GM21576 (cell line): Measurements from ENCODE around the gene FGFBP1.

ENCODE experiments used
- ATAC-seq: cut with Tn5 transposase; IDR thresholded peaks from one replicate; pipeline ENCODE4 v1.9.1; 2021; ENCODE audit warnings: mild to moderate bottlenecking, moderate library complexity; ENCODE audit not compliant: unreplicated experiment

FGFBP1 gene

GRCh38 chr4:15938640-15939039 lies at the start of gene FGFBP1:
Gene FGFBP1, minus strand, starts transcription at chr4:15938740. Its CDS starts 2,108 bp downstream, at chr4:15936632.
- no peak for ATAC-seq

GRCh38 chr4:15988222-15988621 lies 49.7 kb upstream of the FGFBP1 start:
- ATAC-seq = no peak

GRCh38 chr4:15986907-15987306 lies 48.4 kb upstream of the FGFBP1 start:
- no peak for ATAC-seq

DNA sequence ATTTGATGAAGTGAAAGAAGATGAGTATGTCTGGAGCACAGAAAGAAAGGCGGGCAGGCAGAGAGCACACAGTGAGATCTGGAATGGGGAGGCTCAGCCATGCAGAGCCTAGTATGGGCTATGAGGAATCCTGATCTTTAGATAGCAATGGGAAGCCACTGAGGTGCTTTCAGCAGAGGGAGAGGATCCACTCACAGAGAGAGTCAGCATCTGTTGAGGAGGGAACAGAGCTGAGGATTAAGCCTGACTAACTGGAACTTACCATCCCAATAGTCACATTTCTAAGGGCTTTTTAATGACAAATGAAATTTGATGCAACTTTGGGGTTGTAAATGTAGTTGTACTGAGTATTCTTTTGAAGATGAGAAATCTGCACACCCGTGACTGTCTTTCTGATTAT lies 45.1 kb upstream of the FGFBP1 start:
- no peak for ATAC-seq

DNA sequence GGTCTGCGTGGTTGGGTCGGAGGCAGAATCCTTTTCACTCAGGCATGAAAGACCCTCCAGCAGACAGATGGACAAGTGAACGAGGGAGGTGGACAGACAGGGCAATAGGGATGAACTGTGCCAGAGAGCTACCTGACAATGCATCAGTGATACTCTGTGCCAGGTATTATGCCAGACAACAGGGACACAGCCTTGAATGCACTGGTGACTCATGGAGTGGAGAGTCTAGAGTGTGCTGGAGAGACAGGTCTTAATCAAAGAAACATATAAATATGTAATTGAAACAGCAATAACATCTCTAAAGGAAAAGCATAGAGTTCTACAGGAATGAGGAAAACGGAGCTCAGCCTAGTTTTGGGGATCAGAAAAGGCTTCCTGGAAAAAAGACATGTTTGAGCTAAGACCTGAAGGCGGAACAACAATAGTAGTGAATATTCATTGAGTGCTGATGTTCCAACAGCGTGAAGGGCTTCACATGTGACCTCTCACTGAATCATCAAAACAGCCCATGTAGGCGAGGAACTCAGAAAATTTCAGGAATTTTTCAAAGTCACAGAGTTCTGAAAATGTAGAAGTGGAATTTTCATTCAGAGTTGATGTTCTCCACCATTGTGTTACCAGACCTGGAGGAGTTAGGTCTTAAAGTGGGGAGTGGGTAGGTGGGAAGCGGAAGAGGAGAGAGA lies 44.4 kb upstream of the FGFBP1 start:
- no peak for ATAC-seq

DNA sequence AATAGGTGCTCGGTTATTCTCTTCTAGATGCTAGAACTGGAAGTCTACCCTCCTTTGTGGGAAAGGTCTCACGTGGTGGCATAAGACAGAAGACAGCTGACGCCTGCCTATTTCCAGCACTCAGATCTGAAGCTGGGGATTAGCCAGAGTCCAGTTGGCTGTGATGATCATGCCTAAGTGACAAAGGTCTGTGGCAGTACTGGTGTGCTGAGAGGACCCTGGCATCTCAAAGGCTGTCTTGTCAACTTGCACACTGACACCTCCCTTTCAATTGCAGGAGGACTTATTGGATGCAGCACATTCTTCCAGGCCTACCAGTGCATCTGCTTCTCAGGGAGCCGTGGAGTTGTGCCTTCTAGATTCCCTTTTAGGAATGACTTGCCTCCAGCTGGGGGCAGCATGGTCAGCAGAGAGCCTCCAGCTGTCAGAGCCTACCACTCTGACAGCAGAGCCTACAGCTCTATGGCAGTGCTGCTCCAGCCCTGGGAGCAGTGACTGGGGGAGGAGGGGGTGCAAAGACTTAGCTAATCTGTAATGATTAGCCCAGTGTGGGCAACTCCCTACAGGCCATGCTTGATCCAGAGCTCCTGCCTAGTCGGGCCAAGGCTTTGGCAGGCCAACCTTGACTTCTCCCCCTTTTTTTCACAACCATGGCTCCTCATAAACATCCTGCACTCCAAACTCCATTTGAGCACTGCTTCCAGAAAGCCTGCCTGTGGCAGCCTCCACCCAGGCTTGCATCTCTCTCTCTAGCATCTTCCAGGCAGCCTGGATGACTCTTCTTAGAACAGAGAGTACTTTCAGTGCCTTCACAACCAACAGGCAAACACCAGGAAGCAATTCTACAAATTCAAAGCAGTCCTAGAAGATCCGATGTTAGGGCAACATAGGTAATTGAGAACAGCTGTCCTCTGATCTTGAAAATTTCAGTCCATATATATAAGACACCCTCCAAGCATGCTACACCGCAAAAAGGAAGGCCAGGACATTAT lies 38.2 kb upstream of the FGFBP1 start:
- ATAC-seq = no peak

GRCh38 chr4:15971068-15971801 lies 32.7 kb upstream of the FGFBP1 start:
- no peak for ATAC-seq

- no peak for ATAC-seq
These were observed 30.2 kb upstream of the FGFBP1 start for GRCh38 chr4:15968551-15969300.

- ATAC-seq = no peak
These were observed 26.8 kb upstream of the FGFBP1 start for GRCh38 chr4:15965325-15965724.

GRCh38 chr4:15964159-15964558 lies 25.6 kb upstream of the FGFBP1 start:
- no peak for ATAC-seq

DNA sequence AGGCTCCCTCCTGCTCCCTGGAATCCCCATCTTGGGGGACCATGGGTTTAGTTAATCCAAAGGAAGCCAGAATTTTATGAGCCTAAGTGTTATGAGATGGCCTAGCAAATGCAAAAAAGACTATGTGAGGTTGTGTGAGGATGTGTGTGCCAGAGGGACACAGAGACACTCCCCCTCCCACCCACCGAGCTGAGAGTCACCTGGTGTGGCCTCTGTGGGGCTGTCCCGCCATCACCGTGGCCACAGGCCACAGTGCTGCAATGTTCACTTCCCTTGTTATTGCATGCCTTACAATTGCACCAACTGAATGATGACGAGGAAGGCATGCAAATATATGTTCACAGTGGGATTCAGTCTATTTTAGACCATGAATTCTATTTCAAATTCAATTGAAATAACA lies 25.0 kb upstream of the FGFBP1 start:
- ATAC-seq = peak; percentile 83

- no peak for ATAC-seq
These were observed 24.5 kb upstream of the FGFBP1 start, which contains the start of gene FGFBP2 for GRCh38 chr4:15963001-15963451. Gene FGFBP2, minus strand, starts transcription at chr4:15963175. Its CDS starts 46 bp downstream, at chr4:15963129.

GRCh38 chr4:15961781-15962510 lies 23.4 kb upstream of the FGFBP1 start:
- no peak for ATAC-seq

- no peak for ATAC-seq
These were observed 20.0 kb upstream of the FGFBP1 start for GRCh38 chr4:15958562-15958961.

DNA sequence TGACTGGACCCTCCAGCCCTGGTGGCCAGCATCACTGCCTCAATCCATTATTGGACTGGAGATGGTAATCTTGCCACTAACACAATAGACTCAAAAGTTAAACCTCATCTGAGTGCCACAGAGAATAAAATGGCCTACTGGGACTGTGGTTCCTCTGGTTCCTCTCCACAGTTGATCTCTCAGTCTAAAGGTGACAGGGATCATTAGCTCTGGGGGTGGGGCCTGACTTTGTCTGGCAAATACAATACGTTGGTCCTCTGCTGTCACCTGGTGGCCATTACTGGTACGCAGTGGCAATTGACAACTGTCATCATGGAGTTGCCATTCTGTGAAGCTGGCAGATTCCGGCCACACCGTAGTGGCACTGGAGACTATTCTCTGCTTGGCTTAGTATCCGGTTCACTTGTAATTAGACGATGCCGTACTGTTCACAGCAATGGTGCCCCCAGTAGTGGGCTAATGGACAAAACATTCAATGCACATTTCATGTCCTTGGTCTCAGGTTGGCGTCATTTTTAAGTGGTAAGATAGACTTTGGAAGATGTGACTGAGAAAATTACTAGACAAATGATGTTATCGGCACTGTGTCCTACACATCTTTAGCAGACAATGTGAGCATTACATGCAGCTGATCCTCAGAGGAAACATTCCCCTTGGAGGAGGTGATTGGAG lies 17.8 kb upstream of the FGFBP1 start:
- ATAC-seq = peak; percentile 88

GRCh38 chr4:15955670-15956069 lies 17.1 kb upstream of the FGFBP1 start:
- ATAC-seq = no peak

DNA sequence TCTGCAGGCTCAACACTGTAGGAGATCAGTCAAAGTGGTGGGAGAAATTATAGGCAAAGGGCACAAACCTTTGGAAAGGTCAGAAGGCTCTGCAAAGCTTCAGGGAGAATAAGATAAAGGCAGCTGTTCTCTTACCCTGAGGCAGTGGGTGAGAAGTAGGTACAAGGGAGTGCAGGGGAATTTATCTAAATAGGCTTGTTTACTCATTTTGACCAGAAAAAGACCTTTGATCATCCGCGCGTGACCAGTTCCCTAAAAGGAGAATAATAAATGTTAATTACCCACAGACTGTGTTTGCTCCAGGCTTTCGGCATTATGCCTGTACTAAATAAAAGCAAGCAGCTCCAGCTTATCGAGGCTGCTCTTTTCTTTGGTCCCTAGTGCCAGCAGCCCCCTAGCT lies 15.1 kb upstream of the FGFBP1 start:
- ATAC-seq = no peak

- no peak for ATAC-seq
These were observed 13.2 kb upstream of the FGFBP1 start for GRCh38 chr4:15951781-15952180.

- ATAC-seq = no peak
These were observed 10.3 kb upstream of the FGFBP1 start for GRCh38 chr4:15948826-15949225.
